Activated naive CD4-positive, alpha-beta T cell treated with anti-CD3 and anti-CD28 coated beads, Interleukin-2, amount 50 U/mL, for 16 hours (primary cell): ENCODE results near the gene ZFAND3.
"Not testable (repeated sequence)": the region's sequence is repeated elsewhere in the genome, so short reads cannot be mapped to it uniquely, and the experiment has no call there.

Experiments
- DNase-seq: peaks from one replicate; pipeline ENCODE4 v3.0.0-alpha.2; 2020

Gene ZFAND3

DNA sequence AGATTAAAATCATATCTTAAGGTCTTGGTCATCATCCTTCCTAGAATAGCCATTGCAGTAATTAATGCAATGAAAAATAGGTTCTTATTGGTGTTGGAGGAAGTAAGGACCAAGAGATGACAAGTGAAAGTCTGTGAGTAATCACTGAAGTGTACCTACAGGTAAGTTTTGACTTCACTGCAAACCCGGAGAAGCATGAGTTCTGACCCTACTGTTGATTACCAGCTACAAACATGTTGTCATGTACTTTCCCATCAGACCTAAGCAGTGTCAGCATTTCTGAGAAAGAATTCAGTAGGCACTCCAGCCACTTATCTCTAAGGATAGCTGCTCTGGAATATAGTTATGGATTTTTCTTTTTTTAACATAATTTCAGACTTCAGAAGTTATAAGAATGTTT is 280.9 kb downstream of the ZFAND3 start:
- no peak for DNase-seq

GRCh38 chr6:38103921-38104320 is 284.4 kb downstream of the ZFAND3 start:
- DNase-seq: no peak

DNA sequence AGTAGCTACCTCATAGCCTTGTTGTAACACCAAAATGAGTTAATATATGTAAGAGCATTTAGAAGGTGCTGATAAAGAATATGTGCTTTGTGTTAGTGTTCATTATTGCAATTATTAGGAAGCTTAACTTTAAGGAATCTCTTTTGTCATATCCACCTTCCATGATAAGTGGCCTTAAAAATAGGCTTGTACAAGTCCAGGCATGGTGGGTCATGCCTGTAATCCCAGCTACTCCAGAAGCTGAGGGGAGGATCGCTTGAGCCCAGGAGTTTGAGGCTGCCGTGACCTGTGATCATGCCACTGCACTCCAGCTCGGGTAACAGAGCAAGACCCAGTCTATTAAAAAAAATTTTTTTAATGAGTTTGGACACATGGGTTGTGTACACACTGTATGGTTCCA is 285.5 kb downstream of the ZFAND3 start:
- no peak for DNase-seq

DNA sequence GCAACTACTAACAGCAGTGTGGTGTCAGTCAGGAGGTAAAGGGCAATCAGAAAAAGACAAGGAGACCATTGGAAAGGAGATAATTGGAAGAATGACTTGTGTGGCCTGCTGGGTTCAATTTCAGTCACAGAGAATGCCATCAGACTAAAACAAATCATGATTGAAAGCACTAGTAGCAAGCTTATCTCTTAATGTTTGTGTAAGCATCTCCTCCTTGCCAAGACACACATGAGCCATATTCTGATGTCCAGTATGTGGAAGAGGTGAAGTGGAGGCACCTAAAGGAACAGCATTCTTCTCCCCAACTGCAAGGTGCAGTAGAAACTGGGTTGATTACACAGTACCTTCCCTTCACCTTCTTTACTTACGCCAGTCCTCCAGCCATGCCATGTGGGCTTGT is 287.5 kb downstream of the ZFAND3 start:
- DNase-seq: no peak

DNA sequence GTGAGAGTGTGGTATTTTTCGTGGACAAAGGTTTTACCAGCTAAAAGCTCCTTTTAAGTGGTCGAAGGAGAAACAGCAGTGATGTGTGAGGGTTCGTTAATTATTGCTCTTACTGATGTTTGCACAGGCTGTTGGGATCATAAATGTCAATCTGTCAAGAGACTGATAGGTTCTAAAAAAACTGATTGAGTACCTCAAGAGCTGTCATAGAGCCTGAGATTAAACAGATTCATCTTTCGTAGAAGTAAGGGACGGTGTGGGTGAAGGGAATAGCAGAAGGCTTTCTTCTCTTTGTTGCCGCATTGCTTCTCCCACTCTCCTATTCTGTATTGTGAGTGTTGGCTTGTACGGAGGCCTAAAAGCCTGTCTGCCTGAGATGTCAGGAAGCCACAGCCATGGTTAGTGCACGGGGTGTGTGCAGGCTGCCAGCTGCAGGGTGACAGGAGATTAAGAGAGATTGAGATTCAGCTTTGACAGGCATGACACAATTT is 291.0 kb downstream of the ZFAND3 start:
- no peak for DNase-seq

DNA sequence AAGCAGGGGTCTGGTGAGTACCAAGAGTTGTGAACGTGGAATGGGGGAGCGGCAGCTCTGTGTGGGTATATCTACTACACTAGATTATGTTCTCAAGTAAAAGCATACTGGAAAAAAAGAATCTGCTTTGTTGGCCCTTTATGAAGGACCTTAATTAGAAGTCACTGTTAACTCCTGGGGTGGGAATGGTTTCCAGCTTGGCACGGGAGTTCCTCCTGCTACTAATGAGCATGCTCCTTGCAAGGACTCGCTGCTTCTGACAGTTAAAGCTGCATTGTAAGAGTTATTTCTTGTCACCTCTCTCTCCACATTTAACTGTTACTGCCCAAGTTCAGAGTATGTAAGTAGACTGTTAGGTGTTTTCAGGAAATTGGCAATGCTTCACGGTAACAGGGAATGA is 292.7 kb downstream of the ZFAND3 start:
- no peak for DNase-seq

GRCh38 chr6:38113825-38114576 is 294.5 kb downstream of the ZFAND3 start:
- no peak for DNase-seq

DNA sequence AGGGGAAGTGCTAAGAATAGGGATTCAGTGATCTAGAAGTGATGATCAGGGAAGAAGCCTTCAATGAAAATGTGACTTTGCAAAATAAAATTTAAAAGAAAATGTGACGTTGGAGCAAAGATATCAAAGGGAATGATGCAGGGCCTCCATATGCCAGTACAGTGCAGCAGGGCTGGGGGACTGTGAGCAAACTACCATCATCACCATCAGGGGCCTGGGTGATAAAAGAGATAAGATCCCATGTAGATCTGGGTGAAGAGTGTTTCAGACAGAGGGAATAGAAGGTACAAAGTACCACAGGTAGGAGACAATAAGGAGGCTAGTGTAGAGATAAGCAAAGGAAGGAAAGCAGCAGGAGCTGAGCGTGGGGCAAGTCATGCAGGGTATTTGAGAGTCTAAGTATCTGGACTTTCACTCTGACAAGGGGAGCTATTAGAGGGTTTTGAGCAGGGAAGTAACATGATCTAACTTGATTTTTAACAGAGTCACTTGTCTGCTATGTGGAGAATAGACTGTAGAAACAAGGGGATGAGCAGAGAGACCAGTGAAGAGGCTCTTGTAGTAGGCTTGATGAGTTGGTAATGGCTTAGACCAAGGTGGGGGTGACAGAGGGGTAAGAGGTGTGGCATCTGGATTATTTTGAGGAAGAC is 295.6 kb downstream of the ZFAND3 start:
- DNase-seq: no peak

DNA sequence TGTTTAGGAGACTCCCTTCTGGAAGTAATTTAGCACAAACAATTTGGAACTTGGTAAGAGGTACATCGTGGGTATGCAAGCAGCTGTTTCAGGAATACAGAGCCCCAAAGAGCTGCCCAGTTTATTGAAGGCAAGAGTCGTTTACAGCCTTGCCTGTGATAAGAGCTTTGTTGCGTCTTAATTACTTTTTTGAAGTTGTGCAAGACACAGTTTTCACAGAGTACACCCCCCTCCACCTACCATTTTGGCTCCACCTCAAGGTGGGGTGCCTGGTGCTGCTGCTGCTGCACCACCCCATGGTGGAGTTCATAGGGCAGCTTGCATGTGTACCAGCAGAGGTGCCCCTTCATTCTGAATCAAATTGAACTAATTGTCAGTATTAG is 296.1 kb downstream of the ZFAND3 start:
- no peak for DNase-seq

- no peak for DNase-seq
Measured at GRCh38 chr6:38116248-38116647, 296.7 kb downstream of the ZFAND3 start.

DNA sequence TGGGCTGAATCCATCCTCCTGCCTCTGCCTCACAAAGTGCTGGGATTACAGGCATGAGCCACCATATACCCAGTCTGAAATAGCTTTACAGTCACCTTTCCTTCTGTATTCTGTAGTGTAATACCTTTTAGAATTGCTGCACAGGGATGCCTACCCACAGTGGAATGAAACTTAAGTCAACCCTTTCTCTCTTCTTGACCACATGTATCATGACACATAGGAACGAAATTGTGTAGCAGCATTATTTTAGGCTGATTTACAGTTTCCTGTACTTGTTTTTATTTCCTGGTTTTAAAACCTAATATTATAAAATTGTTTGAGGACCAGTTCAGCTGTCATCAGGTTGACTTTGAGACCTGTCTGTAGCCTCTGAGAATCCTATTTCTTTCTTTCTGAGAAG is 297.8 kb downstream of the ZFAND3 start:
- DNase-seq: no peak

DNA sequence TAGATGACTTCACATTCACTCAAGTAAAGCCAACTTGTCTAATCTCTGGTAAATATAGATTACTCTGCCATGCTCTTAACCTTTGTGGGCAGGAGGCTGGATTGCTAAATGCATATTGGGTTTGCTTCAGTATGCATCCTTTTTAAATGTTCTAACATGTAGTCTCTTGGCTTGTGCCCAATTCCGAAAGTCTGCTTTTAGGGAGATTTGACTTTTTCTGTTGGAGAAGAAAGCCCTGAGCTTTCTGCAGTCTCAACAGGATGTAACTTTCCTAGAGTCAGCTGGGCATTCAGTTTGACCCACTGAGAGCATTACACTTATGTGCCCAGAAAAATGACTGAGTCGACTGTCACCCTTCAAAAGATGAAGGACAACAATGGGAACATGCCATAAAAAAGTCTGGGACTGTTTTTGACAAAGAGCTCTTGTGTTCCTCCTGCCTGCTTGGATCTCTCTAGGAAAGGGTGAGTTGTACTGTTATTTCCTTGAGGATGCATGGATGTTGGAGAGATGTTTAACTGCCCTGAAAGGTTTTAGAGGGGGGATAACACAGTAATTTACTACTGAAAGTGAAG is 299.4 kb downstream of the ZFAND3 start:
- DNase-seq: no peak

- DNase-seq: no peak
Measured at GRCh38 chr6:38119516-38119915, 300.0 kb downstream of the ZFAND3 start.

DNA sequence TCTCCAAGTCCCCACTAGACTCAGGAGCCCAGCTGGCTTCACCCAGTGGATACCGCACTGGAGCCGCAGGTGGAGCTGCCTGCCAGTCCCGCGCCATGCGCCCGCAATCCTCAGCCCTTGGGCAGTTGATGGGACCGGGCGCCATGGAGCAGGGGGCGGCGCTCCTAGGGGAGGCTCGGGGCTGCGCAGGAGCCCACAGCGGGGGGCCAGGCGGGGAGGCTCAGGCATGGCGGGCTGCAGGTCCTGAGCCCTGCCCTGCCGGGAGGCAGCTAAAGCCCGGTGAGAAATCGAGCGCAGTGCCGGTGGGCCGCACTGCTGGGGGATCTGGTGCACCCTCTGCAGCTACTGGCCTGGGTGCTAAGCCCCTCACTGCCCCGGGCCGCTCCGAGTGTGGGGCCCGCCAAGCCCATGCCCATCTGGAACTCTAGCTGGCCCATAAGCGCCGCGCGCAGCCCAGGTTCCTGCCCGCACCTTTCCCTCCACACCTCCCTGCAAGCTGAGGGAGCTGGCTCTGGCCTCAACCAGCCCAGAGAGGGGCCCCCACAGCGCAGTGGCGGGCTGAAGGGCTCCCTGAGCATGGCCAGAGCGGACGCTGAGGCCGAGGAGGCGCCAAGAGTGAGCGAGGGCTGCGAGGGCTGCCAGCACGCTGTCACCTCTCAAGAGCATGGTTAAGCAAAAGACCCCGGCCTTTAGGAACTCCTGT is 304.8 kb downstream of the ZFAND3 start:
- not testable (repeated sequence) for DNase-seq

DNA sequence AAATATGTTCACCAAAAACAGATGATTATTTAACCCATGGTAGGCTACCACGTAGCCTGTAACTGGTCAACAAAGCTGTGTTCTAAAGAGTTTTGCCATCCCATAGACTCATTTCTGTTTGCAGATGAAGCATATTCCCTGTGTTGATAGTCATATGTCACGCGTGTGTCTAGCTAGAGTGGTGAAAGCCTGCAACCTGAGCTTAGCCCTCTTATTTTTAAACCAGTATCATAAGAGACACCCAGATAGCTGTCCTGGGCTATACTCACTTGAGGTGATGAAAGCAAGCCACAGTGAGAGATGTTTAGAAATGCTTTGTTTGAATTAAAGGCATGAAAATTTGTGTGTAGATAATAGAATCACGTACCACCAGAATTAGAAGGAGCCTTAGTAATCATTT is 307.8 kb downstream of the ZFAND3 start:
- DNase-seq: no peak

GRCh38 chr6:38131527-38131965 is 312.0 kb downstream of the ZFAND3 start:
- DNase-seq: no peak

- DNase-seq: no peak
Measured at GRCh38 chr6:38133932-38134703, 314.6 kb downstream of the ZFAND3 start.

DNA sequence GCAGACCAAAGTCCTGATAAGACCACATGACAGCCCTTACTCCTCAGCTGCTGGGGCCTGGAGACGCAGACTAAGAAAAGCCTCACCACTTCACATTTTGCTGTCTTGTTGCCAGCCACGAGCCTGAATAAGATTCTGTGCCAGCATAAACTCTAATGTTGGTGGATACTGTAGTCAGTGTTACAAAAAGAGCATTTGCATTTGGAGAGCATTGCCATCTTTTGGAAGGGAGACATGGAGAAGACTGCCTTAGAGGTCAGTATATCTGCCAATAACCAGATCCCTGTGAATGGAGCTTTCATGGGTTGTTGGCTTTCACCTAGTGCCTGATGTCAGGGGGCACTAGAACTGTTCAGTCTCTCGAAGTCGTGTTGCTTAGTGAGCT is 315.2 kb downstream of the ZFAND3 start:
- DNase-seq: no peak

DNA sequence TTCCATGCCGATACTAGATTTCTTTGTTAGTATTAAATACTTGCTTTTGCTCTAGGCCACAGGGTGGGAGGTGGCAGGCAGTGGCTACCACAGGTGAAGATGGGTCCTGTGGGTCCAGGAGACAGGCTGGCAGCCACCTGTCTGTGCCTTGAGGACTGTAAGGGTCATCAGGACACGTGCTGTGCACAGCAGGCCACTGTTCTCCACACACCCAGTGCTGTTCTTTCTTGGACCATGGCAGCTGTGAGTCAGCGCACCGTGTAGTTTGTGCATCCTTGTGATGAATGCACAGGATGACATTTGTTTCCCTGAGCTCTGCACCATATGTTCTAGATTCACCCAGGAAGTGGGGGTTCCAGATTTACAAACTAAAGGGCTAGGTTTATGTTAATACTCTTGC is 317.0 kb downstream of the ZFAND3 start:
- no peak for DNase-seq

DNA sequence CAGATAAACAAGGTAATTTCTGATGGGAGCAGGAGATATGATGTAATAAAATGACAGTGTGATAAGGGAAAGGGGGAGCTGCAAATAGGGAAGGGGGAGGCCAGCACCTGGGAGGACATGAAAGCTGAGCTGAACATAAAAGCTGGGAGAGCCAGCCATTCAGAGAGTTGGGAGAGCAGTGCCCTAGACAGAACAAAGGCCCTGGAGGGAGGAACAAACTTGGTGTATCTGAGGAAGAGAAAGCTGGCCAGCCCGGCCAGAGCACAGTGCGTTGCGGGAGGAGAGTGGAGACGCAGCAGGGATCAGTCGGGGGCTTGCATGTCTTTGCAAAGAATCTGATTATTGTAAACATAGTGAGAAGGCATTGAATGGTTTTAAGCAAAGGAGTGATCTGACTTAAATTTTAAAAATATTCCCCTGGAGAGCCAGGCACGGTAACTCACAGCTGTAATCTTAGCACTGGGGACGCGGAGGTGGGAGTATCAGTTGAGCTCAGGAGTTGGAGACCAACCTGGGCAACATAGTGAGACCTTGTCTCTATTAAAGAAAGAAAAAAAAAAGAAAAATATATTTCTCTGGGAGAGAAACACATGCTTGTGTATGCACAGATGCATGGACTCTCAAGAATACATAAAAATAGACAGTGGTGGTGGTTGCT is 318.2 kb downstream of the ZFAND3 start:
- no peak for DNase-seq

DNA sequence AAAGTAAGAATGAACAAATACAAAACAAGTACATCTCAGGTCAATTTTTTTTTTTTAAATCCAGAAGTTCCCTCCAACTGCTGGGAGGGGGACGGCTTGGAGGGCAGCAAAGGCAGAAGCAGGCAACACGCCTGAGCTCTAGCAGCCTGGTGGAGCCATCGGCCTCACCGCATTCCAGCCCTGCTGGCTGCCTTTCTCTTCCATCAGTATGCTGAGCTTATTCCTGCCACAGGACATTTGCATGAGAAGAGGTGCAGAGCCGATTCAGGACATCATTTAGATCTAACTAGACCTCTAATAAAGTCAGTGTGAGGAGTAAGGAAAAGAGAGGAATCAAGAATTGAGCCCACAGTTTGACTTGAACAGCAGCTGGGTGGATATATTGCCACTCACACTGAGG is 318.8 kb downstream of the ZFAND3 start:
- DNase-seq: no peak

DNA sequence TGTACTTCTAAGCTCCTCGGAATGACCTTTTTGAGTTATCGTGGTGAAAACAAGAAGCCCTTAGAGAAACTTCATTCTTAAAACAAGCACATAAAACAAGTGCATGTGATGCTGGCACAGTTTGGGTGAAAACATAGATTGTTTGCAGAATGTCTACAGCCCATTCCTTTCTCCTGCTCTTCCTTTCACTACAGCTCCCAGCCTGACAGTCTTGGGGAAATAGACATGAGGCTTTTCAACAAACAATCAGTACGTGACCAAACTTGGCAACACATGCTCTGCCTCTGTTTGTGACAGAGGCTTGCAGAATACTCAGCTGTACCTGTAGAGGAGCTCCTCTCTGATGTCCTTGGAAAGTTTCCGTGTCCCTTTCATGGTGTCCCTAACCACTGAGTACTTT is 321.6 kb downstream of the ZFAND3 start:
- DNase-seq: no peak
